ENCODE results near the gene TEC.

GRCh38 chr4:48090621-48091020, 179.0 kb downstream of the TEC start:
- TF ChIP-seq CTCF (IDR thresholded peaks at IDR 0.05) (no peak), POLR2A (IDR thresholded peaks at IDR 0.05) (no peak)
